ENCODE measurements around the gene SSB.

GRCh38 chr2:169860149-169860548, 61.5 kb downstream of the SSB start:
- TF ChIP-seq IRF9 (tag; IDR thresholded peaks at IDR 0.05) (no peak), NRF1 (conservative IDR thresholded peaks at IDR 0.05 in 1 of 2, IDR thresholded peaks at IDR 0.05 in 1 of 2) (no peak), ZBTB26 (CRISPR knock-in tag; IDR thresholded peaks at IDR 0.05) (no peak), ZNF75A (CRISPR knock-in tag; IDR thresholded peaks at IDR 0.05) (no peak)
